Glutamatergic neuron (in vitro differentiated cells): ENCODE data around the gene WNT3A. TPM values are rescaled to one million over a fixed set of nuclear protein-coding genes. Genes with fewer than 3 reads are reported as not detected.
A peak's percentile ranks its signal among the peaks of the same experiment; 100 is the strongest.

Source experiments
- DNase-seq: peaks from one replicate; pipeline ENCODE4 v3.0.0; 2022
- H3K27ac Mint-ChIP-seq: one replicate; pipeline ENCODE4 v1.8.0; 2020; ENCODE audit warnings: mild to moderate bottlenecking, mixed read lengths, inconsistent platforms; ENCODE audit not compliant: unreplicated experiment
- H3K27me3 Mint-ChIP-seq: one replicate; pipeline ENCODE4 v1.8.0; 2020; ENCODE audit warnings: mild to moderate bottlenecking, moderate library complexity, mixed read lengths, inconsistent platforms; ENCODE audit not compliant: unreplicated experiment
- H3K36me3 Mint-ChIP-seq: one replicate; pipeline ENCODE4 v1.8.0; 2020; ENCODE audit warnings: mild to moderate bottlenecking, mixed read lengths, inconsistent platforms; ENCODE audit not compliant: unreplicated experiment
- H3K4me1 Mint-ChIP-seq: one replicate; pipeline ENCODE4 v1.8.0; 2020; ENCODE audit warnings: mild to moderate bottlenecking, low read depth, mixed read lengths, inconsistent platforms; ENCODE audit not compliant: unreplicated experiment
- H3K4me3 Mint-ChIP-seq: one replicate; pipeline ENCODE4 v1.8.0; 2020; ENCODE audit warnings: mild to moderate bottlenecking, mixed read lengths, inconsistent platforms; ENCODE audit not compliant: unreplicated experiment
- H3K9me3 Mint-ChIP-seq: one replicate; pipeline ENCODE4 v1.8.0; 2020; ENCODE audit warnings: mild to moderate bottlenecking, moderate library complexity, mixed read lengths, inconsistent platforms; ENCODE audit not compliant: unreplicated experiment
- CTCF ChIP-seq: fragments of 200-600 bp; sonication (generic); IDR thresholded peaks from one replicate; pipeline ENCODE4 v1.5.0; 2021; ENCODE audit not compliant: partially characterized antibody, unreplicated experiment
- total RNA-seq: library from RNA; stranded (reverse); fragmentation: NEBNext Ultra II Directional; extraction: Animal tissue kit (Norgen Biotek cat#: 25700); gene quantifications from one replicate; pipeline ENCODE4 v1.2.1, GENCODE V29; 2021; ENCODE audit not compliant: unreplicated experiment

The WNT3A gene
- total RNA-seq, 1 donor from 2014 or later, result not detected

GRCh38 chr1:228065543-228066347 lies 58.9 kb downstream of the WNT3A start:
- Mint-ChIP-seq H3K27ac (no peak overlapping the region), H3K27me3 (peaks cover 12% of the 10 kb centered on the region), H3K36me3 (peaks cover 4% of the 10 kb centered on the region), H3K4me3 (no peak overlapping the region), H3K9me3 (peaks cover 4% of the 10 kb centered on the region), H3K4me1 (no peaks in the 10 kb centered on the region)
- DNase-seq, result peak; percentile 11
- no peak for TF ChIP-seq CTCF

- Mint-ChIP-seq H3K36me3 (no peaks in the 10 kb centered on the region), H3K27ac (no peak overlapping the region), H3K27me3 (peaks cover 12% of the 10 kb centered on the region), H3K9me3 (no peaks in the 10 kb centered on the region), H3K4me1 (no peaks in the 10 kb centered on the region), H3K4me3 (no peak overlapping the region)
- DNase-seq, result no peak
- no peak for TF ChIP-seq CTCF
These were observed 59.6 kb downstream of the WNT3A start for GRCh38 chr1:228066416-228066815.

DNA sequence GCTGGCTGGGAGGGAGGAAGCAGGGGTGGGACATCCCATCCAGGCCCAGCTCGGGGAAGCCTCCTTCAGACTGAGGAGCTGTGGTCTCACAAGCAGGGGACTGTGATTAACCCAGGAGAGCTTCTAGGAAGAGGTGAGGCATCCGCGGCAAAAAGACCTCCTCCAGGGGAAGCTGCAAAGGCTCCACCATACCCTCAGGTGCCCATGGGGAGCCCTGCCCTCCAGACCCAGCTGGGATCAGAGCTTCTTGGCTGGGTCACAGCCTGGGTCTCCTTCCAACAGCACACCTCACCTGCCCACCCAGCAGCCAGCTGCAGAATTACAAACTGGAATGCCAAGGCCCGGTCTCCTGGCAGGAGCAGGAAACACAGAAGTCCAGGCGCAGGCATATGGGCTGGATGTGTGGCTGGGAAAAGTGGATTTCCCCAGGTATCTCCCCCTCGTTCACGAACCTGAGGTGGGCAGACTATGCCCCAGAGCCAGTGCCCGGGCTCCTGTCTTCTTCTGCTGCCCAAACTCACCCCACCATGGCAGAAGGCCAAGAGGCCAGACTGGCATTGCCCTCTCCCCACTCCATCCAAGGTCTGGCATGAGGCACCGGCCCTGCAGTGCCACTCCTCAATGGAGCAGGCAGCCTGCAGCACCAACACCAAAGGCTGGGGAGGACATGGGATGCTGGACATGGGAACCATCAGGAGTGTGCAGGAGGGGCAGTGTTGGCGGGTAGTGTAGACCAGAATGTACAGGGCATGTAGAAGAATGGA lies 60.3 kb downstream of the WNT3A start:
- no peak overlapping the region for H3K4me3 Mint-ChIP-seq
- H3K9me3 Mint-ChIP-seq, result no peaks in the 10 kb centered on the region
- H3K4me1 Mint-ChIP-seq, result no peaks in the 10 kb centered on the region
- H3K27me3 Mint-ChIP-seq, result peaks cover 12% of the 10 kb centered on the region
- no peak for TF ChIP-seq CTCF
- no peaks in the 10 kb centered on the region for H3K36me3 Mint-ChIP-seq
- DNase-seq, result no peak
- no peak overlapping the region for H3K27ac Mint-ChIP-seq

DNA sequence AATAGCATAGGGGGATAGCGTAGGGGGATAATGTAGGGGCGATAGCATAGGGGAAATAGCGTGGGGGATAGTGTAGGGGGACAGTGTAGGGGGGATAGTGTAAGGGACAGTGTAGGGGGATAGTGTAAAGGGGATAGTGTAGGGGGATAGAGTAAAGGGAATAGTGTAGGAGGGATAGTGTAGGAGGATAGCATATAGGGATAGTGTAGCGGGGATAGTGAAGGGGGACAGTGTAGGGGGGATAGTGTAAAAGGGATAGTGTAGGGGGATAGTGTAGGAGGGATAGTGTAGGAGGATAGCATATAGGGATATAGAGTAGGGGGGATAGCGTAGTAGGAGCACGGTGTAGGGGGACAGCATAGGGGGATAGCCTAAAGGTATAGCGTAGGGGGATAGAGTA lies 61.6 kb downstream of the WNT3A start:
- no peak for DNase-seq
- no peaks in the 10 kb centered on the region for H3K4me1 Mint-ChIP-seq
- H3K36me3 Mint-ChIP-seq, result no peaks in the 10 kb centered on the region
- H3K4me3 Mint-ChIP-seq, result no peak overlapping the region
- no peak overlapping the region for H3K27ac Mint-ChIP-seq
- no peak for TF ChIP-seq CTCF
- peaks cover 12% of the 10 kb centered on the region for H3K27me3 Mint-ChIP-seq
- H3K9me3 Mint-ChIP-seq, result no peaks in the 10 kb centered on the region

DNA sequence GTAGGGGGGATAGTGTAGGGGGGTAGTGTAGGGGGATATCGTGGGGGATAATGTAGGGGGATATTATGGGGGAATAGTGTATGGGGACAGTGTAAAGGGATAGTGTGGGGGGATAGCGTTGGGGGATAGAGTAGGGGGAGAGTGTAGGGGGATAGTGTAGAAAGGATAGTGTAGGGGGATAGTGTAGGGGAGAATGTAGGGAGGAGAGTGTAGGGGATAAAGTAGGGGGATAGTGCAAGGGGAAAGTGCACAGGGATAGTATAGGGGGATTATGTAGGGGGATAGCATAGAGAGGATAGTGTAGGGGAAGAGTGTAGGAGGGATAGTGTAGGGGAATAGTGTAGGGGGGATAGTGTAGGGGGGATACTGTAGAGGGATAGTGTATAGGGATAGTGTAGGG lies 63.4 kb downstream of the WNT3A start:
- no peak for DNase-seq
- Mint-ChIP-seq H3K4me3 (no peak overlapping the region), H3K36me3 (no peaks in the 10 kb centered on the region), H3K9me3 (no peaks in the 10 kb centered on the region), H3K27me3 (peaks cover 15% of the 10 kb centered on the region), H3K27ac (no peak overlapping the region), H3K4me1 (no peaks in the 10 kb centered on the region)
- no peak for TF ChIP-seq CTCF
